Stimulated activated CD8-positive, alpha-beta memory T cell treated with anti-CD3 and anti-CD28 coated beads, Interleukin-4, amount 100 ng/mL, for 24 hours (primary cell): ENCODE measurements around the gene CASR.

Source experiments
- DNase-seq: peaks from one replicate; pipeline ENCODE4 v3.0.0-alpha.2; 2020; ENCODE audit warnings: low read depth

Gene CASR

GRCh38 chr3:122306622-122306953 lies 123.1 kb downstream of the CASR start:
- DNase-seq, result no peak

GRCh38 chr3:122307094-122307687 lies 123.7 kb downstream of the CASR start:
- DNase-seq, result no peak

GRCh38 chr3:122307976-122308375 lies 124.5 kb downstream of the CASR start:
- no peak for DNase-seq

- DNase-seq, result no peak
Measured at GRCh38 chr3:122310361-122310760, 126.9 kb downstream of the CASR start.

GRCh38 chr3:122312826-122313225 lies 129.4 kb downstream of the CASR start:
- no peak for DNase-seq

- no peak for DNase-seq
Measured at GRCh38 chr3:122313281-122313680, 129.8 kb downstream of the CASR start.

GRCh38 chr3:122314228-122314876 lies 130.9 kb downstream of the CASR start:
- no peak for DNase-seq

GRCh38 chr3:122315619-122316018 lies 132.2 kb downstream of the CASR start:
- no peak for DNase-seq

- no peak for DNase-seq
Measured at GRCh38 chr3:122316368-122316767, 132.9 kb downstream of the CASR start.

GRCh38 chr3:122318620-122319019 lies 135.2 kb downstream of the CASR start:
- DNase-seq, result no peak

GRCh38 chr3:122322095-122323075 lies 138.9 kb downstream of the CASR start:
- no peak for DNase-seq

- DNase-seq, result no peak
Measured at GRCh38 chr3:122324871-122325323, 141.4 kb downstream of the CASR start, which contains the start of gene CSTA. CSTA (plus strand) TSS chr3:122325248; CDS start chr3:122325293, 45 bp downstream.

- DNase-seq, result no peak
Measured at GRCh38 chr3:122325769-122326168, 142.3 kb downstream of the CASR start.

- no peak for DNase-seq
Measured at GRCh38 chr3:122331886-122332285, 148.4 kb downstream of the CASR start.

GRCh38 chr3:122332551-122332950 lies 149.1 kb downstream of the CASR start:
- DNase-seq, result no peak
